HG02678 (cell line): ENCODE data around the gene RHOH.
A peak's percentile ranks its signal among the peaks of the same experiment; 100 is the strongest.

Source experiments
- ATAC-seq: cut with Tn5 transposase; IDR thresholded peaks from one replicate; pipeline ENCODE4 v1.9.1; 2021; ENCODE audit warnings: mild to moderate bottlenecking, moderate library complexity; ENCODE audit not compliant: unreplicated experiment

The RHOH gene

GRCh38 chr4:40187386-40187906 is 9.4 kb upstream of the RHOH start:
- no peak for ATAC-seq

- no peak for ATAC-seq
Observed at GRCh38 chr4:40190019-40190418, 6.8 kb upstream of the RHOH start.

- ATAC-seq: no peak
Observed at GRCh38 chr4:40190465-40190864, 6.4 kb upstream of the RHOH start.

GRCh38 chr4:40190880-40191815 is 5.7 kb upstream of the RHOH start:
- ATAC-seq: no peak

GRCh38 chr4:40192114-40193015 is 4.5 kb upstream of the RHOH start:
- peak; percentile 45 for ATAC-seq

GRCh38 chr4:40193016-40193571 is 3.7 kb upstream of the RHOH start:
- peak; percentile 31 for ATAC-seq

GRCh38 chr4:40193578-40193977 is 3.3 kb upstream of the RHOH start:
- ATAC-seq: no peak

GRCh38 chr4:40194602-40195161 is 2.1 kb upstream of the RHOH start:
- ATAC-seq: no peak

GRCh38 chr4:40195182-40196177 is 1.4 kb upstream of the RHOH start:
- ATAC-seq: no peak

- no peak for ATAC-seq
Observed at GRCh38 chr4:40196272-40196671, 559 bp upstream of the RHOH start.

- ATAC-seq: no peak
Observed at GRCh38 chr4:40197879-40198689, 1.3 kb downstream of the RHOH start.

GRCh38 chr4:40199179-40199670 is 2.4 kb downstream of the RHOH start:
- ATAC-seq: no peak

- ATAC-seq: peak; percentile 55
Observed at GRCh38 chr4:40199999-40200874, 3.4 kb downstream of the RHOH start.

- ATAC-seq: no peak
Observed at GRCh38 chr4:40200875-40201801, 4.3 kb downstream of the RHOH start.

- no peak for ATAC-seq
Observed at GRCh38 chr4:40201898-40202297, 5.1 kb downstream of the RHOH start.

- ATAC-seq: no peak
Observed at GRCh38 chr4:40202474-40202873, 5.6 kb downstream of the RHOH start.
